Endodermal cell (in vitro differentiated cells): ENCODE results near the gene DNAJC12. TPM values are rescaled to one million over a fixed set of nuclear protein-coding genes. Genes with fewer than 3 reads are reported as not detected.

Experiments used
- DNase-seq: peaks from one replicate; pipeline ENCODE4 v3.0.0-alpha.2; 2017
- H3K27ac ChIP-seq: 2 replicates; pipeline ENCODE4 v1.5.1; 2013; ENCODE audit warnings: mild to moderate bottlenecking, low read depth, low read length, moderate library complexity
- H3K27me3 ChIP-seq: 2 replicates; pipeline ENCODE4 v1.6.1; 2013; ENCODE audit warnings: mild to moderate bottlenecking, low read length, moderate library complexity; ENCODE audit not compliant: insufficient read depth, control insufficient read depth, poor library complexity, severe bottlenecking
- H3K36me3 ChIP-seq: 2 replicates; pipeline ENCODE4 v1.7.0; 2013; ENCODE audit warnings: mild to moderate bottlenecking, low read length, moderate library complexity; ENCODE audit not compliant: control insufficient read depth, insufficient read depth
- H3K4me1 ChIP-seq: one replicate; pipeline ENCODE4 v1.7.0; 2013; ENCODE audit warnings: low read length; ENCODE audit not compliant: control insufficient read depth, insufficient read depth
- H3K4me3 ChIP-seq: 2 replicates; pipeline ENCODE4 v1.5.1; 2013; ENCODE audit warnings: mild to moderate bottlenecking, low read length, moderate library complexity
- H3K9ac ChIP-seq: 2 replicates; pipeline ENCODE4 v1.6.1; 2013; ENCODE audit warnings: mild to moderate bottlenecking, low read length, moderate library complexity; ENCODE audit not compliant: poor library complexity, severe bottlenecking; ENCODE audit errors: extremely low read depth
- H3K9me3 ChIP-seq: 2 replicates; pipeline ENCODE4 v1.6.1; 2013; ENCODE audit warnings: mild to moderate bottlenecking, low read length, moderate library complexity; ENCODE audit not compliant: control insufficient read depth
- H3K27ac Mint-ChIP-seq: 2 replicates; pipeline ENCODE4 v1.8.0; 2020; ENCODE audit warnings: mixed read lengths
- H3K27me3 Mint-ChIP-seq: 2 replicates; pipeline ENCODE4 v1.8.0; 2021; ENCODE audit warnings: mild to moderate bottlenecking, mixed read lengths; ENCODE audit not compliant: insufficient read depth
- H3K36me3 Mint-ChIP-seq: 2 replicates; pipeline ENCODE4 v1.8.0; 2020; ENCODE audit warnings: low read depth, mixed read lengths
- H3K4me1 Mint-ChIP-seq: 2 replicates; pipeline ENCODE4 v1.8.0; 2020; ENCODE audit warnings: mixed read lengths
- H3K4me3 Mint-ChIP-seq: 2 replicates; pipeline ENCODE4 v1.8.0; 2020; ENCODE audit warnings: mild to moderate bottlenecking, moderate library complexity, mixed read lengths
- H3K9me3 Mint-ChIP-seq: 2 replicates; pipeline ENCODE4 v1.8.0; 2020; ENCODE audit warnings: mild to moderate bottlenecking, mixed read lengths
- WGBS, 2 experiments: methylation state at CpG; one replicate each; pipeline versions ENCODE4 v1.1.5 to v1.1.7; 2013; ENCODE audit warnings: missing lambda C conversion rate in 2 of 2, mixed read lengths in 1 of 2; ENCODE audit not compliant: insufficient coverage in 1 of 2, insufficient read length in 1 of 2; 5-methylcytosine and 5-hydroxymethylcytosine counted together
- total RNA-seq, 2 donors: library from RNA; stranded (reverse); fragmentation: NEBNext Ultra II Directional in 1 of 2; extraction: Animal tissue kit (Norgen Biotek cat#: 25700) in 1 of 2; gene quantifications; 2 replicates in 1 of 2; 3 replicates in 1 of 2; pipeline ENCODE4 v1.2.1, GENCODE V29; 2021
- TF ChIP-seq, protein P1 (sequence below): fragments of 200-600 bp; sonication (generic); conservative IDR thresholded peaks from 2 replicates; pipeline ENCODE4 v1.5.0; 2021; ENCODE audit warnings: antibody characterized with exemption, mild to moderate bottlenecking

The DNAJC12 gene
- total RNA-seq, 2 donors from 2014 or later: 0.59 TPM; not detected in 1

DNA sequence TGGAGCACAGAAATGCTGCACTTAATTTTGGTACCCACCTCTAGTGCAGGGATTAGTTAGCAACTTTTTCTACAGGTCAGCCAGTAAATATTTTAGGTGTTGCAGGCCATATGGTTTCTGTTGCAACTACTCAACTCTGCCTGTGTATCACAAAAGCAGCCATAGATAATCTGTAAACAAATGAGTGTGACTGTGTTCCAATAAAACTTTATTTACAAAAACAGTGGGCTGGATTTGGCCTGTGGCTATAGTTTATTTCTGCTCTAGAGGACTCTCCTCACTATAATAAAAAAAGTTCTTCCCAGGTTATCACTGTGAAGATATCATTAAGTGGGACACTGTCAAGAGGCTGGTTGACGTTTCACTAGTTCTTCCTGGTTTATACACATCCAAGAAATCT, 65.8 kb downstream of the DNAJC12 start:
- Mint-ChIP-seq H3K4me3 (no peak overlapping the region), H3K27ac (no peak overlapping the region), H3K9me3 (no peaks in the 10 kb centered on the region), H3K36me3 (no peaks in the 10 kb centered on the region), H3K4me1 (peaks cover 4% of the 10 kb centered on the region), H3K27me3 (no peaks in the 10 kb centered on the region)
- Histone ChIP-seq H3K36me3 (no peaks in the 10 kb centered on the region), H3K4me3 (no peak overlapping the region), H3K27ac (no peak overlapping the region), H3K4me1 (no peaks in the 10 kb centered on the region), H3K9me3 (no peaks in the 10 kb centered on the region), H3K9ac (no peak overlapping the region), H3K27me3 (no peaks in the 10 kb centered on the region)
- DNase-seq: no peak
- TF ChIP-seq, protein P1, sequence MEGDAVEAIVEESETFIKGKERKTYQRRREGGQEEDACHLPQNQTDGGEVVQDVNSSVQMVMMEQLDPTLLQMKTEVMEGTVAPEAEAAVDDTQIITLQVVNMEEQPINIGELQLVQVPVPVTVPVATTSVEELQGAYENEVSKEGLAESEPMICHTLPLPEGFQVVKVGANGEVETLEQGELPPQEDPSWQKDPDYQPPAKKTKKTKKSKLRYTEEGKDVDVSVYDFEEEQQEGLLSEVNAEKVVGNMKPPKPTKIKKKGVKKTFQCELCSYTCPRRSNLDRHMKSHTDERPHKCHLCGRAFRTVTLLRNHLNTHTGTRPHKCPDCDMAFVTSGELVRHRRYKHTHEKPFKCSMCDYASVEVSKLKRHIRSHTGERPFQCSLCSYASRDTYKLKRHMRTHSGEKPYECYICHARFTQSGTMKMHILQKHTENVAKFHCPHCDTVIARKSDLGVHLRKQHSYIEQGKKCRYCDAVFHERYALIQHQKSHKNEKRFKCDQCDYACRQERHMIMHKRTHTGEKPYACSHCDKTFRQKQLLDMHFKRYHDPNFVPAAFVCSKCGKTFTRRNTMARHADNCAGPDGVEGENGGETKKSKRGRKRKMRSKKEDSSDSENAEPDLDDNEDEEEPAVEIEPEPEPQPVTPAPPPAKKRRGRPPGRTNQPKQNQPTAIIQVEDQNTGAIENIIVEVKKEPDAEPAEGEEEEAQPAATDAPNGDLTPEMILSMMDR: no peak
- WGBS, 2 experiments: 69 to 100% methylated on average over 1 of the region's 1 CpG

DNA sequence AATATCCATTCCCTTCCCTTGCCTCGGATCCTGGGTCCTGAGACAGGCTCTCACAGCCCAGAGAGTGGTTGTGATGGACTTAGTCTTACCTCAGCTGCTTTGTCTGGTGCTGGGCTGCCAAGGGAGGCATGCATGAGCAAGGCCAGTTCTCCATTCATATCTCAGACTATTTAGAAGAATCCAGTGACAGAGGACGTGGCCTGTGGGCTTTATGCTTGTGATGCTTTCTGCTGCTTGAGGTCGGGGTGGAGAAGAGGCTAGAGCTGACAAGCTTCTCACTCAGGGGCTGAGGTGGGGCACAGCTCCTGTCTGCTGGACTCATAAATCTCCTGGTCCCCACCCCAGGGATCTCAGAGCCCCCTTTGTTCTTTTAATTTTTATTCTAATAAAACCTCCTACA, 66.8 kb downstream of the DNAJC12 start:
- H3K27me3 Mint-ChIP-seq: no peaks in the 10 kb centered on the region
- no peaks in the 10 kb centered on the region for H3K9me3 ChIP-seq
- H3K4me1 ChIP-seq: no peaks in the 10 kb centered on the region
- no peaks in the 10 kb centered on the region for H3K36me3 Mint-ChIP-seq
- H3K9me3 Mint-ChIP-seq: no peaks in the 10 kb centered on the region
- no peak overlapping the region for H3K27ac ChIP-seq
- peaks cover 4% of the 10 kb centered on the region for H3K4me1 Mint-ChIP-seq
- TF ChIP-seq, protein P1: no peak
- no peak overlapping the region for H3K9ac ChIP-seq
- H3K4me3 Mint-ChIP-seq: no peak overlapping the region
- no peak overlapping the region for H3K4me3 ChIP-seq
- H3K27ac Mint-ChIP-seq: no peak overlapping the region
- H3K36me3 ChIP-seq: no peaks in the 10 kb centered on the region
- no peak for DNase-seq
- 88 to 92% methylated on average over 2 to 3 of the region's 3 CpGs for WGBS, 2 experiments
- no peaks in the 10 kb centered on the region for H3K27me3 ChIP-seq

DNA sequence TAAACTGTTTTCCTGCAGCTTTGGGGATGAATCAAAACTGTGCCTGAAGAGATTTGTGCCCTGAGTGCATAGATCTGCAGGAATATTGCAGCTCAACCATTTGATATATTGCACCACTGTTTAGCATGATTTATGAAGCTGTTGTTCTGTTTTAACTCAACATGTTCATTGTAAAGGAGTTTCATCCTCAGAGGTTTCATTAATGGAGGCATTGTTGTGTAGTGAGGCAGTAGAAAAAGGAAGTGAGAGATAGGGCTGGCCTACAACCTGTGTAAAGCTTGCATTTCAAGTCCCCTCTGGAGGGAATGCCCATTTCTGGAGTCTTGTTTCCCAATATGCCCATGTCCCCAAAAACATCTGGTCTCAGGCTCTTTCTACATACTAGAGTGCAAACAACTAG, 67.5 kb downstream of the DNAJC12 start:
- Histone ChIP-seq H3K9me3 (no peaks in the 10 kb centered on the region), H3K27me3 (no peaks in the 10 kb centered on the region), H3K9ac (no peak overlapping the region), H3K4me3 (no peak overlapping the region), H3K4me1 (no peaks in the 10 kb centered on the region), H3K27ac (no peak overlapping the region), H3K36me3 (no peaks in the 10 kb centered on the region)
- Mint-ChIP-seq H3K4me3 (no peak overlapping the region), H3K9me3 (no peaks in the 10 kb centered on the region), H3K4me1 (peaks cover 4% of the 10 kb centered on the region), H3K27me3 (no peaks in the 10 kb centered on the region), H3K36me3 (no peaks in the 10 kb centered on the region), H3K27ac (no peak overlapping the region)
- TF ChIP-seq, protein P1: no peak
- DNase-seq: no peak
